H9 (cell line): ENCODE results near the gene KANSL1. TPM values are rescaled to one million over a fixed set of nuclear protein-coding genes. Genes with fewer than 3 reads are reported as not detected.

Experiments used
- DNase-seq: peaks from one replicate; pipeline ENCODE4 v3.0.0-alpha.2; 2017
- H2AFZ ChIP-seq: one replicate; pipeline ENCODE4 v1.6.1; 2013; ENCODE audit warnings: mild to moderate bottlenecking, low read length, control low read depth, moderate library complexity
- H2AK5ac ChIP-seq: 2 replicates; pipeline ENCODE4 v1.6.1; 2013; ENCODE audit warnings: low read length, control low read depth, mixed read lengths; ENCODE audit not compliant: insufficient read length
- H2BK120ac ChIP-seq: one replicate; pipeline ENCODE4 v1.6.1; 2013; ENCODE audit warnings: low read depth, mild to moderate bottlenecking, low read length, control low read depth, inconsistent platforms; ENCODE audit not compliant: poor library complexity, severe bottlenecking
- H2BK12ac ChIP-seq: 2 replicates; pipeline ENCODE4 v1.6.1; 2013; ENCODE audit warnings: low read length, control low read depth, mixed read lengths, low read depth; ENCODE audit not compliant: insufficient read length
- H2BK15ac ChIP-seq: 2 replicates; pipeline ENCODE4 v1.6.1; 2013; ENCODE audit warnings: low read depth, low read length, control low read depth
- H2BK20ac ChIP-seq: one replicate; pipeline ENCODE4 v1.6.1; 2013; ENCODE audit warnings: low read depth, mild to moderate bottlenecking, low read length, control low read depth, inconsistent platforms; ENCODE audit not compliant: poor library complexity, severe bottlenecking
- H2BK5ac ChIP-seq: 2 replicates; pipeline ENCODE4 v1.6.1; 2013; ENCODE audit warnings: low read length, control low read depth, mixed read lengths; ENCODE audit not compliant: insufficient read length
- H3K14ac ChIP-seq: 2 replicates; pipeline ENCODE4 v1.6.1; 2013; ENCODE audit warnings: low read length, control low read depth; ENCODE audit not compliant: insufficient read depth
- H3K18ac ChIP-seq: 2 replicates; pipeline ENCODE4 v1.6.1; 2013; ENCODE audit warnings: low read depth, mild to moderate bottlenecking, mixed read lengths, low read length, control low read depth; ENCODE audit not compliant: insufficient read length
- H3K23ac ChIP-seq: 2 replicates; pipeline ENCODE4 v1.6.1; 2013; ENCODE audit warnings: low read length, control low read depth, mixed read lengths, low read depth; ENCODE audit not compliant: insufficient read length
- H3K23me2 ChIP-seq: 2 replicates; pipeline ENCODE4 v1.6.1; 2013; ENCODE audit warnings: low read depth, mild to moderate bottlenecking, mixed read lengths, low read length, control low read depth; ENCODE audit not compliant: insufficient read length, poor library complexity, severe bottlenecking
- H3K27ac ChIP-seq: 2 replicates; pipeline ENCODE4 v1.5.1; 2013; ENCODE audit warnings: low read length, control low read depth, mixed read lengths, low read depth; ENCODE audit not compliant: insufficient read length
- H3K27me3 ChIP-seq: 2 replicates; pipeline ENCODE4 v1.6.1; 2013; ENCODE audit warnings: low read length, control low read depth, inconsistent platforms; ENCODE audit not compliant: insufficient read depth
- H3K4ac ChIP-seq: 2 replicates; pipeline ENCODE4 v1.6.1; 2013; ENCODE audit warnings: low read depth, mild to moderate bottlenecking, control low read depth, inconsistent platforms, low read length, moderate library complexity
- H3K4me1 ChIP-seq: 2 replicates; pipeline ENCODE4 v1.6.1; 2013; ENCODE audit warnings: low read length, control low read depth, inconsistent platforms; ENCODE audit not compliant: insufficient read depth
- H3K4me2 ChIP-seq: 2 replicates; pipeline ENCODE4 v1.6.1; 2013; ENCODE audit warnings: low read length, control low read depth, mixed read lengths; ENCODE audit not compliant: insufficient read length, insufficient read depth
- H3K56ac ChIP-seq: 2 replicates; pipeline ENCODE4 v1.6.1; 2013; ENCODE audit warnings: low read depth, mild to moderate bottlenecking, mixed read lengths, low read length, control low read depth; ENCODE audit not compliant: insufficient read length
- H3K79me1 ChIP-seq: 2 replicates; pipeline ENCODE4 v1.6.1; 2013; ENCODE audit warnings: low read depth, mild to moderate bottlenecking, moderate library complexity, low read length, control low read depth, inconsistent platforms; ENCODE audit not compliant: insufficient read depth, poor library complexity, severe bottlenecking
- H3K79me2 ChIP-seq: 2 replicates; pipeline ENCODE4 v1.6.1; 2013; ENCODE audit warnings: low read length, control low read depth, inconsistent platforms; ENCODE audit not compliant: insufficient read depth
- H3K9ac ChIP-seq: 2 replicates; pipeline ENCODE4 v1.6.1; 2013; ENCODE audit warnings: low read length, control low read depth, mixed read lengths; ENCODE audit not compliant: insufficient read length; ENCODE audit errors: extremely low read depth
- H3K9me3 ChIP-seq: one replicate; pipeline ENCODE4 v1.6.1; 2013; ENCODE audit warnings: low read depth, low read length, inconsistent platforms; ENCODE audit not compliant: control insufficient read depth
- H3T11ph ChIP-seq: one replicate; pipeline ENCODE4 v1.6.1; 2013; ENCODE audit warnings: mild to moderate bottlenecking, low read length, control low read depth, inconsistent platforms
- H4K20me1 ChIP-seq: one replicate; pipeline ENCODE4 v1.6.1; 2013; ENCODE audit not compliant: control insufficient read depth, insufficient read length, insufficient read depth
- H4K5ac ChIP-seq: 2 replicates; pipeline ENCODE4 v1.6.1; 2013; ENCODE audit warnings: low read depth, mild to moderate bottlenecking, mixed read lengths, low read length, control low read depth; ENCODE audit not compliant: insufficient read length
- H4K8ac ChIP-seq: replicated peaks from 2 replicates; pipeline ENCODE4 v1.6.1; 2013; ENCODE audit warnings: low read length, control low read depth, mixed read lengths, low read depth; ENCODE audit not compliant: insufficient read length
- H4K91ac ChIP-seq: 2 replicates; pipeline ENCODE4 v1.6.1; 2013; ENCODE audit warnings: low read depth, mild to moderate bottlenecking, moderate library complexity, mixed read lengths, low read length, control low read depth; ENCODE audit not compliant: insufficient read length
- H3K27ac Mint-ChIP-seq, 3 experiments: 2 replicates in 2 of 3; 3 replicates in 1 of 3; pipeline ENCODE4 v1.8.0; 2020 to 2021; ENCODE audit warnings: mixed read lengths in 3 of 3, mild to moderate bottlenecking in 1 of 3, moderate library complexity in 1 of 3
- H3K27me3 Mint-ChIP-seq: 2 replicates; pipeline ENCODE4 v1.8.0; 2021; ENCODE audit warnings: low read depth, mild to moderate bottlenecking, moderate library complexity, mixed read lengths
- H3K36me3 Mint-ChIP-seq, 3 experiments: 2 replicates in 2 of 3; 3 replicates in 1 of 3; pipeline ENCODE4 v1.8.0; 2020 to 2021; ENCODE audit warnings: low read depth in 3 of 3, mixed read lengths in 3 of 3; ENCODE audit not compliant: insufficient read depth in 1 of 3
- H3K4me1 Mint-ChIP-seq, 2 experiments: 2 replicates each; pipeline ENCODE4 v1.8.0; 2020; ENCODE audit warnings: mixed read lengths in 2 of 2
- H3K4me3 Mint-ChIP-seq, 2 experiments: 2 replicates in 1 of 2; 3 replicates in 1 of 2; pipeline ENCODE4 v1.8.0; 2020 to 2021; ENCODE audit warnings: mild to moderate bottlenecking in 2 of 2, mixed read lengths in 2 of 2, moderate library complexity in 1 of 2
- H3K9me3 Mint-ChIP-seq, 2 experiments: 2 replicates in 1 of 2; 3 replicates in 1 of 2; pipeline ENCODE4 v1.8.0; 2020; ENCODE audit warnings: mild to moderate bottlenecking in 2 of 2, mixed read lengths in 2 of 2, moderate library complexity in 1 of 2
- CTCF ChIP-seq: fragments of 200-600 bp; sonication (generic); conservative IDR thresholded peaks from 3 replicates; pipeline ENCODE4 v1.8.0; 2021; ENCODE audit warnings: antibody characterized with exemption, mild to moderate bottlenecking
- WGBS: extraction: QIAGEN DNeasy Blood & Tissue Kit; methylation state at CpG from one replicate; pipeline ENCODE4 v1.1.7; 2013; ENCODE audit warnings: missing lambda C conversion rate, low lambda C conversion rate, mixed read lengths; ENCODE audit not compliant: insufficient read length; ENCODE audit errors: extremely low coverage; 5-methylcytosine and 5-hydroxymethylcytosine counted together
- total RNA-seq: library from RNA; stranded (reverse); gene quantifications from 2 replicates; pipeline ENCODE4 v1.2.1, GENCODE V29; 2021

The KANSL1 gene
- total RNA-seq, 1 experiment from 2014 or later, result 114 TPM

GRCh38 chr17:45995627-45996270 lies 197.5 kb downstream of the KANSL1 start:
- H3T11ph ChIP-seq, result no peak overlapping the region
- H2BK120ac ChIP-seq, result no peak overlapping the region
- no peak overlapping the region for H2BK12ac ChIP-seq
- no CpG with 5 or more reads among the region's 14 CpGs for WGBS
- H3K9me3 ChIP-seq, result no peaks in the 10 kb centered on the region
- H3K9ac ChIP-seq, result no peak overlapping the region
- Mint-ChIP-seq H3K4me3 (no peak overlapping the region), H3K27ac (no peak overlapping the region), H3K4me1 (peaks cover 9 to 13% of the 10 kb centered on the region in 2 experiments), H3K36me3 (no peaks in the 10 kb centered on the region), H3K27me3 (no peaks in the 10 kb centered on the region; the same call in 1 of the 2 replicates), H3K9me3 (no peaks in the 10 kb centered on the region)
- no peaks in the 10 kb centered on the region for H4K20me1 ChIP-seq
- H3K27me3 ChIP-seq, result no peaks in the 10 kb centered on the region
- H3K18ac ChIP-seq, result no peak overlapping the region
- H4K5ac ChIP-seq, result no peak overlapping the region
- no peaks in the 10 kb centered on the region for H3K4me1 ChIP-seq
- no peak overlapping the region for H2AK5ac ChIP-seq
- H3K79me2 ChIP-seq, result no peaks in the 10 kb centered on the region
- no peaks in the 10 kb centered on the region for H3K23me2 ChIP-seq
- no peak overlapping the region for H3K4ac ChIP-seq
- no peaks in the 10 kb centered on the region for H3K79me1 ChIP-seq
- H3K56ac ChIP-seq, result no peak overlapping the region
- H3K4me2 ChIP-seq, result no peak overlapping the region
- H3K23ac ChIP-seq, result no peak overlapping the region
- DNase-seq, result no peak
- no peak overlapping the region for H4K91ac ChIP-seq
- H2AFZ ChIP-seq, result no peak overlapping the region
- no peak overlapping the region for H2BK20ac ChIP-seq
- H4K8ac ChIP-seq, result no peak overlapping the region
- no peak overlapping the region for H2BK5ac ChIP-seq
- no peak for TF ChIP-seq CTCF
- H3K14ac ChIP-seq, result no peak overlapping the region
- H3K27ac ChIP-seq, result no peak overlapping the region
- no peak overlapping the region for H2BK15ac ChIP-seq
